ENCODE data around the gene MGAT1. TPM values are rescaled to one million over a fixed set of nuclear protein-coding genes. Genes with fewer than 3 reads are reported as not detected.

Gene MGAT1
- total RNA-seq, 4 donors from 2014 or later = 122 to 196 (median 159) TPM

- Histone ChIP-seq H3K27me3 (no peaks in the 10 kb centered on the region), H3K9me3 (no peaks in the 10 kb centered on the region), H3K27ac (no peak overlapping the region), H3K4me3 (no peak overlapping the region), H3K4me1 (peaks cover 0 to 12% (median under 1%) of the 10 kb centered on the region in 3 donors), H3K36me3 (no peaks in the 10 kb centered on the region)
- WGBS, 2 donors (ENCODE audit: low coverage in 1 of 2) = 56 to 68% methylated on average over 7 of the region's 10 CpGs
- TF ChIP-seq POLR2AphosphoS5 (IDR thresholded peaks at IDR 0.05) = no peak
- no peak for ATAC-seq
Observed at GRCh38 chr5:180779985-180780610, 22.5 kb downstream of the MGAT1 start.

GRCh38 chr5:180777475-180777874 lies 25.1 kb downstream of the MGAT1 start:
- ATAC-seq = no peak
- WGBS, 2 donors (ENCODE audit: low coverage in 1 of 2) = 78 to 100% methylated on average over 1 of the region's 1 CpG
- Histone ChIP-seq H3K4me3 (no peak overlapping the region), H3K9me3 (peaks cover 0 to 1% (median 0%) of the 10 kb centered on the region in 3 donors), H3K27ac (no peak overlapping the region), H3K27me3 (peaks cover 15% of the 10 kb centered on the region), H3K4me1 (no peaks in the 10 kb centered on the region), H3K36me3 (no peaks in the 10 kb centered on the region)
- TF ChIP-seq POLR2A (IDR thresholded peaks at IDR 0.05) = no peak
- TF ChIP-seq POLR2AphosphoS5 (IDR thresholded peaks at IDR 0.05) = no peak
- no peak for TF ChIP-seq CTCF (IDR thresholded peaks at IDR 0.05)

- no peak overlapping the region for H3K27ac ChIP-seq
- no peak overlapping the region for H3K4me3 ChIP-seq
- ATAC-seq = no peak
- H3K36me3 ChIP-seq = no peaks in the 10 kb centered on the region
- H3K4me1 ChIP-seq = no peaks in the 10 kb centered on the region
- WGBS, 2 donors (ENCODE audit: low coverage in 1 of 2) = 87 to 100% methylated on average over 1 of the region's 1 CpG
- TF ChIP-seq POLR2A (IDR thresholded peaks at IDR 0.05) = no peak
- no peak for TF ChIP-seq POLR2AphosphoS5 (IDR thresholded peaks at IDR 0.05)
- TF ChIP-seq CTCF (IDR thresholded peaks at IDR 0.05) = no peak
- no peak for TF ChIP-seq EP300 (IDR thresholded peaks at IDR 0.05)
- H3K27me3 ChIP-seq = peaks cover 15% of the 10 kb centered on the region
- peaks cover 0 to 12% (median 0%) of the 10 kb centered on the region in 3 donors for H3K9me3 ChIP-seq
Observed at GRCh38 chr5:180776376-180776775, 26.2 kb downstream of the MGAT1 start.

GRCh38 chr5:180775624-180776023 lies 27.0 kb downstream of the MGAT1 start:
- no peak overlapping the region for H3K4me3 ChIP-seq
- peaks cover 15% of the 10 kb centered on the region for H3K27me3 ChIP-seq
- TF ChIP-seq POLR2AphosphoS5 (IDR thresholded peaks at IDR 0.05) = no peak
- TF ChIP-seq POLR2A (IDR thresholded peaks at IDR 0.05) = no peak
- TF ChIP-seq EP300 (IDR thresholded peaks at IDR 0.05) = no peak
- no peak for TF ChIP-seq CTCF (IDR thresholded peaks at IDR 0.05)
- H3K27ac ChIP-seq = no peak overlapping the region
- H3K36me3 ChIP-seq = no peaks in the 10 kb centered on the region
- no peak for ATAC-seq
- peaks cover 0 to 13% (median 0%) of the 10 kb centered on the region in 3 donors for H3K9me3 ChIP-seq
- 84 to 89% methylated on average over 6 of the region's 7 CpGs for WGBS, 2 donors (ENCODE audit: low coverage in 1 of 2)
- no peaks in the 10 kb centered on the region for H3K4me1 ChIP-seq

GRCh38 chr5:180771839-180772238 lies 30.8 kb downstream of the MGAT1 start:
- peaks cover 0 to 18% (median 0%) of the 10 kb centered on the region in 3 donors for H3K9me3 ChIP-seq
- H3K4me3 ChIP-seq = no peak overlapping the region
- peaks cover 15% of the 10 kb centered on the region for H3K27me3 ChIP-seq
- ATAC-seq = no peak
- H3K36me3 ChIP-seq = no peaks in the 10 kb centered on the region
- TF ChIP-seq POLR2A (IDR thresholded peaks at IDR 0.05) = no peak
- no peak for TF ChIP-seq EP300 (IDR thresholded peaks at IDR 0.05)
- TF ChIP-seq CTCF (IDR thresholded peaks at IDR 0.05) = no peak
- TF ChIP-seq POLR2AphosphoS5 (IDR thresholded peaks at IDR 0.05) = no peak
- H3K27ac ChIP-seq = no peak overlapping the region
- no peaks in the 10 kb centered on the region for H3K4me1 ChIP-seq

All from gastroesophageal sphincter (tissue), 4 donors.